HepG2 (cell line): ENCODE measurements around the gene NEDD8. TPM values are rescaled to one million over a fixed set of nuclear protein-coding genes. Genes with fewer than 3 reads are reported as not detected.

Experiments used
- AKNA ChIP-seq: sonication (generic); formaldehyde crosslinking; IDR thresholded peaks from 2 replicates; pipeline ENCODE4 v1.4.0; 2020; ENCODE audit warnings: missing genetic modification reagents, borderline replicate concordance
- ARID5B ChIP-seq: IDR thresholded peaks from 2 replicates; pipeline ENCODE4 v1.4.0; 2020; ENCODE audit warnings: mild to moderate bottlenecking, missing genetic modification reagents
- ATF7 ChIP-seq, 2 experiments: fragments of 450-650 bp in 1 of 2; sonication (generic) in 1 of 2; formaldehyde crosslinking in 1 of 2; IDR thresholded peaks; 2 replicates each; pipeline versions ENCODE4 v1.4.0 to v1.6.1; 2016 to 2020; ENCODE audit warnings: antibody characterized with exemption in 1 of 2, mild to moderate bottlenecking in 1 of 2, missing genetic modification reagents in 1 of 2
- ATF7-NPFF ChIP-seq: sonication (generic); formaldehyde crosslinking; IDR thresholded peaks from 2 replicates; pipeline ENCODE4 v1.8.1; 2023; ENCODE audit warnings: mild to moderate bottlenecking, low read depth, missing genetic modification reagents, moderate library complexity
- KLF11 ChIP-seq: IDR thresholded peaks from 2 replicates; pipeline ENCODE4 v1.6.1; 2016; ENCODE audit warnings: missing compliant biosample characterization
- NPAS2 ChIP-seq: sonication (generic); formaldehyde crosslinking; IDR thresholded peaks from 2 replicates; pipeline ENCODE4 v1.8.0; 2022; ENCODE audit warnings: mild to moderate bottlenecking, missing genetic modification reagents, borderline replicate concordance
- SIX1 ChIP-seq: sonication (generic); formaldehyde crosslinking; IDR thresholded peaks from 2 replicates; pipeline ENCODE4 v1.4.0; 2020; ENCODE audit warnings: missing genetic modification reagents, borderline replicate concordance
- ZNF225 ChIP-seq: sonication (generic); formaldehyde crosslinking; IDR thresholded peaks from 2 replicates; pipeline ENCODE4 v1.4.0; 2020; ENCODE audit warnings: mild to moderate bottlenecking, missing genetic modification reagents
- ZNF460 ChIP-seq: sonication (generic); formaldehyde crosslinking; IDR thresholded peaks from 2 replicates; pipeline ENCODE4 v1.5.1; 2020; ENCODE audit warnings: missing genetic modification reagents, mild to moderate bottlenecking, borderline replicate concordance
- ZNF550 ChIP-seq: sonication (generic); formaldehyde crosslinking; IDR thresholded peaks from 2 replicates; pipeline ENCODE4 v1.4.0; 2020; ENCODE audit warnings: mild to moderate bottlenecking, missing genetic modification reagents, borderline replicate concordance
- ZNF589 ChIP-seq: sonication (generic); formaldehyde crosslinking; conservative IDR thresholded peaks from 2 replicates; pipeline ENCODE4 v1.8.0; 2022; ENCODE audit warnings: mild to moderate bottlenecking, moderate library complexity, missing genetic modification reagents
- polyA plus RNA-seq, 8 experiments: library from polyadenylated mRNA; depleted of rRNA in 3 of 8; stranded (reverse) in 7 of 8; unstranded in 1 of 8; fragments of >200 nt; fragmentation: Illumina TruSeq in 4 of 8; extraction: Trizol in 4 of 8; gene quantifications; 2 replicates each; pipeline versions ENCODE4 v1.2.1 to v1.2.3, GENCODE V29; 2011 to 2016; ENCODE audit warnings: low read depth in 4 of 8, missing spikeins in 1 of 8, mixed read lengths in 1 of 8; ENCODE audit not compliant: insufficient read depth in 1 of 8
- total RNA-seq, 5 experiments: library from RNA; depleted of rRNA; stranded (reverse); fragments of >200 nt; fragmentation: Illumina TruSeq; extraction: Trizol; gene quantifications; 2 replicates each; pipeline ENCODE4 v1.2.3, GENCODE V29; 2016; ENCODE audit warnings: low read depth in 1 of 5
- TF ChIP-seq, protein P1 (sequence below): sonication (generic); formaldehyde crosslinking; IDR thresholded peaks from 2 replicates; pipeline ENCODE4 v1.4.0; 2020; ENCODE audit warnings: missing genetic modification reagents
- TF ChIP-seq, protein P2 (sequence below): sonication (generic); formaldehyde crosslinking; IDR thresholded peaks from 2 replicates; pipeline ENCODE4 v1.4.0; 2020; ENCODE audit warnings: low read depth, mild to moderate bottlenecking, missing genetic modification reagents

The NEDD8 gene
- total and polyA plus RNA-seq, 2 of the 13 experiments (the other 11 are each of a cell fraction or from before 2014, with no cell fraction given), result 535 to 713 TPM

GRCh38 chr14:24188251-24189058, 43.7 kb downstream of the NEDD8 start, which contains the start of gene IPO4 (continued):
- TF ChIP-seq AKNA (0 out of 2 replicates have a peak, but pooled peaks have one; percentile 13), ZNF589 (CRISPR knock-in tag) (no peak), ATF7-NPFF (CRISPR knock-in tag) (peak; percentile 97), KLF11 (CRISPR knock-in tag) (peak; percentile 98; the same call in 1 of the 2 replicates), ATF7 (IDR thresholded peaks at IDR 0.05) (no peak), ATF7 (CRISPR knock-in tag; IDR thresholded peaks at IDR 0.05) (peak; percentile 42), ZNF225 (CRISPR knock-in tag) (peak; percentile 99), ARID5B (CRISPR knock-in tag) (peak; percentile 93), NPAS2 (CRISPR knock-in tag) (no peak), SIX1 (CRISPR knock-in tag) (peak; percentile 81; the same call in 1 of the 2 replicates), ZNF550 (CRISPR knock-in tag) (peak; percentile 98), ZNF460 (CRISPR knock-in tag) (no peak)
- TF ChIP-seq, protein P1, sequence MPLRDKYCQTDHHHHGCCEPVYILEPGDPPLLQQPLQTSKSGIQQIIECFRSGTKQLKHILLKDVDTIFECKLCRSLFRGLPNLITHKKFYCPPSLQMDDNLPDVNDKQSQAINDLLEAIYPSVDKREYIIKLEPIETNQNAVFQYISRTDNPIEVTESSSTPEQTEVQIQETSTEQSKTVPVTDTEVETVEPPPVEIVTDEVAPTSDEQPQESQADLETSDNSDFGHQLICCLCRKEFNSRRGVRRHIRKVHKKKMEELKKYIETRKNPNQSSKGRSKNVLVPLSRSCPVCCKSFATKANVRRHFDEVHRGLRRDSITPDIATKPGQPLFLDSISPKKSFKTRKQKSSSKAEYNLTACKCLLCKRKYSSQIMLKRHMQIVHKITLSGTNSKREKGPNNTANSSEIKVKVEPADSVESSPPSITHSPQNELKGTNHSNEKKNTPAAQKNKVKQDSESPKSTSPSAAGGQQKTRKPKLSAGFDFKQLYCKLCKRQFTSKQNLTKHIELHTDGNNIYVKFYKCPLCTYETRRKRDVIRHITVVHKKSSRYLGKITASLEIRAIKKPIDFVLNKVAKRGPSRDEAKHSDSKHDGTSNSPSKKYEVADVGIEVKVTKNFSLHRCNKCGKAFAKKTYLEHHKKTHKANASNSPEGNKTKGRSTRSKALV (CRISPR knock-in tag), result peak; percentile 97
- TF ChIP-seq, protein P2, sequence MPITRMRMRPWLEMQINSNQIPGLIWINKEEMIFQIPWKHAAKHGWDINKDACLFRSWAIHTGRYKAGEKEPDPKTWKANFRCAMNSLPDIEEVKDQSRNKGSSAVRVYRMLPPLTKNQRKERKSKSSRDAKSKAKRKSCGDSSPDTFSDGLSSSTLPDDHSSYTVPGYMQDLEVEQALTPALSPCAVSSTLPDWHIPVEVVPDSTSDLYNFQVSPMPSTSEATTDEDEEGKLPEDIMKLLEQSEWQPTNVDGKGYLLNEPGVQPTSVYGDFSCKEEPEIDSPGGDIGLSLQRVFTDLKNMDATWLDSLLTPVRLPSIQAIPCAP (CRISPR knock-in tag), result peak; percentile 85
